Testis (tissue), 2 donors: ENCODE data around the gene RBPMS2.

Experiments used
- POLR2A ChIP-seq: fragments of 450-650 bp; IDR thresholded peaks from one replicate; pipeline ENCODE4 v1.6.1; 2017; ENCODE audit warnings: antibody characterized with exemption, mild to moderate bottlenecking, moderate library complexity
- TF ChIP-seq, protein P1 (sequence below), 3 experiments: fragments of 450-650 bp in 2 of 3; fragments of 200-600 bp in 1 of 3; sonication (generic) in 1 of 3; IDR thresholded peaks; one replicate each; pipeline ENCODE4 v1.5.1; 2016 to 2019; ENCODE audit warnings: antibody characterized with exemption in 3 of 3, mild to moderate bottlenecking in 2 of 3, moderate library complexity in 1 of 3

DNA sequence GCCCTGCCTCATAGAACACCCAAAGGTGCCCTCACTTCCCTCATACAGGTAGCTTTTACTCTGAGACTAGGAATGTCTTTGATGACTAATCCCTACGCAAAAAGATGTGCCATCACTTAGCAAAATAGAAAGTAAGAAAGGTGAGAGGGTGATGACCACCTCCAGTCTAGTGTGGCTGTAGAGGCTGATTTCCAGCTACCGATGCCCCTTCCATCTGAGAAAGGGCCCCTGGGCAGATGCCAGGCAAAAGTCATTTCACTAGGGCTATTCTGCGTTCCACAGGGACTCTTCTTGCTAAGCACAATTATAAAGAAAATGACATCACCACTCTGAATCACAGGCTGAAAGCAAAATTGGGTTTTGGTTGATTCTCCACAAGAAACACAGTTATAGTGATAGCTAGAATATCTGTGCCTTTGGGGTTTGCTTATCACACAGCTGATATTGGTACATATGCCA is 77.4 kb downstream of the RBPMS2 start:
- TF ChIP-seq, protein P1, sequence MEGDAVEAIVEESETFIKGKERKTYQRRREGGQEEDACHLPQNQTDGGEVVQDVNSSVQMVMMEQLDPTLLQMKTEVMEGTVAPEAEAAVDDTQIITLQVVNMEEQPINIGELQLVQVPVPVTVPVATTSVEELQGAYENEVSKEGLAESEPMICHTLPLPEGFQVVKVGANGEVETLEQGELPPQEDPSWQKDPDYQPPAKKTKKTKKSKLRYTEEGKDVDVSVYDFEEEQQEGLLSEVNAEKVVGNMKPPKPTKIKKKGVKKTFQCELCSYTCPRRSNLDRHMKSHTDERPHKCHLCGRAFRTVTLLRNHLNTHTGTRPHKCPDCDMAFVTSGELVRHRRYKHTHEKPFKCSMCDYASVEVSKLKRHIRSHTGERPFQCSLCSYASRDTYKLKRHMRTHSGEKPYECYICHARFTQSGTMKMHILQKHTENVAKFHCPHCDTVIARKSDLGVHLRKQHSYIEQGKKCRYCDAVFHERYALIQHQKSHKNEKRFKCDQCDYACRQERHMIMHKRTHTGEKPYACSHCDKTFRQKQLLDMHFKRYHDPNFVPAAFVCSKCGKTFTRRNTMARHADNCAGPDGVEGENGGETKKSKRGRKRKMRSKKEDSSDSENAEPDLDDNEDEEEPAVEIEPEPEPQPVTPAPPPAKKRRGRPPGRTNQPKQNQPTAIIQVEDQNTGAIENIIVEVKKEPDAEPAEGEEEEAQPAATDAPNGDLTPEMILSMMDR (IDR thresholded peaks at IDR 0.05) = no peak
- TF ChIP-seq POLR2A = no peak
